Ovary (tissue), 9 donors: Measurements from ENCODE around the gene INCA1. TPM values are rescaled to one million over a fixed set of nuclear protein-coding genes. Genes with fewer than 3 reads are reported as not detected.

ENCODE experiments used
- DNase-seq, 5 donors: peaks; one replicate each; pipeline ENCODE4 v3.0.0-alpha.2; 2019 to 2020
- H3K27ac ChIP-seq, 2 donors: fragments of 200-600 bp; one replicate each; pipeline versions ENCODE4 v1.5.1 to v1.8.0; 2019 to 2022
- H3K27me3 ChIP-seq: fragments of 200-600 bp; one replicate; pipeline ENCODE4 v1.8.0; 2022
- H3K36me3 ChIP-seq: fragments of 200-600 bp; sonication (generic); one replicate; pipeline ENCODE4 v1.5.1; 2019
- H3K4me1 ChIP-seq: one replicate; pipeline ENCODE4 v1.8.1; 2013; ENCODE audit warnings: mild to moderate bottlenecking, moderate library complexity; ENCODE audit not compliant: insufficient read depth
- H3K4me3 ChIP-seq: fragments of 200-600 bp; sonication (generic); one replicate; pipeline ENCODE4 v1.5.1; 2017
- H3K9me3 ChIP-seq, 2 donors: fragments of 200-600 bp in 1 of 2; sonication (generic) in 1 of 2; one replicate each; pipeline versions ENCODE4 v1.5.1 to v1.8.1; 2013 to 2019; ENCODE audit warnings: mild to moderate bottlenecking in 1 of 2, moderate library complexity in 1 of 2
- CTCF ChIP-seq, 3 donors: fragments of 450-650 bp in 2 of 3; fragments of 200-600 bp in 1 of 3; IDR thresholded peaks; one replicate each; pipeline versions ENCODE4 v1.5.1 to v1.8.0; 2016 to 2022; ENCODE audit warnings: antibody characterized with exemption in 3 of 3, mild to moderate bottlenecking in 1 of 3
- EP300 ChIP-seq: sonication (generic); formaldehyde crosslinking; IDR thresholded peaks from one replicate; pipeline ENCODE4 v1.6.1; 2017; ENCODE audit warnings: antibody characterized with exemption
- POLR2A ChIP-seq: fragments of 450-650 bp; IDR thresholded peaks from one replicate; pipeline ENCODE4 v1.6.1; 2017; ENCODE audit warnings: antibody characterized with exemption, mild to moderate bottlenecking, moderate library complexity
- WGBS, 3 donors: extraction: QIAGEN DNeasy Blood & Tissue Kit in 1 of 3; methylation state at CpG; one replicate each; pipeline versions ENCODE4 v1.1.5 to v1.1.7; 2013 to 2017; 5-methylcytosine and 5-hydroxymethylcytosine counted together
- intact Hi-C, 4 donors: fragments of 100-400 bp; cut with DNase I; formaldehyde crosslinking; loops; one replicate each; pipeline versions ENCODE4 v1.11.0 to v1.15.1; 2022 to 2023
- polyA plus RNA-seq, 2 donors: library from polyadenylated mRNA; stranded (reverse); fragments of 200-250 nt in 1 of 2; fragments of 350-450 nt in 1 of 2; fragmentation: Illumina TruSeq in 1 of 2; extraction: RNeasy Lipid Tissue Mini Kit (QIAGEN cat#74804) in 1 of 2; gene quantifications; one replicate each; pipeline ENCODE4 v1.2.3, GENCODE V29; 2013 to 2014
- total RNA-seq, 7 donors: library from RNA; depleted of rRNA in 2 of 7; stranded (reverse); fragments of >200 nt in 2 of 7; fragmentation: NEBNext Ultra II Directional in 3 of 7; extraction: Animal tissue kit (Norgen Biotek cat#: 25700) in 3 of 7; gene quantifications; one replicate each; pipeline versions ENCODE4 v1.1.0 to v1.2.4, GENCODE V29; 2016 to 2023
- donor health status: DM: no; HTN: no; CAD: no; lungs with moderate emphysema.
- donor health status: DM: no; HTN: no; CAD: no.
- donor health status: Bipolar disorder and iron deficiency.
- donor health status: DM: yes; HTN: yes; CAD: no.
- donor health status: DM: no; HTN: no; CAD: no.
- donor health status: DM: yes; HTN: yes; CAD: no.

INCA1 gene
- total and polyA plus RNA-seq, 9 donors, result 0.95 to 5.0 (median 1.9) TPM

- no peak overlapping the region for H3K4me3 ChIP-seq
- DNase-seq, result no peak
- H3K27ac ChIP-seq, result no peak overlapping the region
- no peaks in the 10 kb centered on the region for H3K27me3 ChIP-seq
- no peak for TF ChIP-seq POLR2A
- no peak for TF ChIP-seq CTCF (IDR thresholded peaks at IDR 0.05)
- TF ChIP-seq EP300, result no peak
- H3K36me3 ChIP-seq, result no peaks in the 10 kb centered on the region
- intact Hi-C loops, result no loop called here
- 90 to 94% (median 94%) methylated on average over 18 of the region's 18 CpGs for WGBS, 3 donors
- peaks cover 6% of the 10 kb centered on the region for H3K4me1 ChIP-seq
- H3K9me3 ChIP-seq, result no peaks in the 10 kb centered on the region
Observed at GRCh38 chr17:5003214-5003867, 6.0 kb upstream of the INCA1 start.

- Histone ChIP-seq H3K27ac (no peak overlapping the region), H3K36me3 (no peaks in the 10 kb centered on the region), H3K4me1 (peaks cover 6% of the 10 kb centered on the region), H3K9me3 (no peaks in the 10 kb centered on the region), H3K27me3 (no peaks in the 10 kb centered on the region), H3K4me3 (no peak overlapping the region)
- WGBS, 3 donors, result 87 to 91% (median 87%) methylated on average over 20 of the region's 20 CpGs
- no peak for TF ChIP-seq CTCF (IDR thresholded peaks at IDR 0.05)
- intact Hi-C loops, result no loop called here
- no peak for DNase-seq
Observed at GRCh38 chr17:5002121-5002788, 4.9 kb upstream of the INCA1 start.

- H3K27ac ChIP-seq, result peak overlapping the region; percentile 16
- H3K4me3 ChIP-seq, result no peak overlapping the region
- peak; percentile 73 to 86 (median 78) for DNase-seq
- intact Hi-C loops, result no loop called here
- H3K9me3 ChIP-seq, result no peaks in the 10 kb centered on the region
- no peaks in the 10 kb centered on the region for H3K27me3 ChIP-seq
- WGBS, 3 donors, result 51 to 61% (median 56%) methylated on average over 11 of the region's 11 CpGs
- H3K4me1 ChIP-seq, result peaks cover 11% of the 10 kb centered on the region
- TF ChIP-seq CTCF (IDR thresholded peaks at IDR 0.05) (no peak), EP300 (no peak), POLR2A (no peak)
- H3K36me3 ChIP-seq, result no peaks in the 10 kb centered on the region
Observed at GRCh38 chr17:5000237-5000639, 2.9 kb upstream of the INCA1 start.

GRCh38 chr17:4999430-5000093 is 2.2 kb upstream of the INCA1 start:
- H3K27ac ChIP-seq, result peak overlapping the region; percentile 16
- 53 to 58% (median 57%) methylated on average over 12 of the region's 12 CpGs for WGBS, 3 donors
- intact Hi-C loops, result no loop called here

More at GRCh38 chr17:4999430-5000093, 2.2 kb upstream of the INCA1 start:
- H3K36me3 ChIP-seq, result no peaks in the 10 kb centered on the region
- no peaks in the 10 kb centered on the region for H3K27me3 ChIP-seq
- H3K4me3 ChIP-seq, result peak overlapping the region; percentile 3
- H3K4me1 ChIP-seq, result peaks cover 11% of the 10 kb centered on the region
- no peak for DNase-seq
- TF ChIP-seq POLR2A (no peak), EP300 (no peak), CTCF (IDR thresholded peaks at IDR 0.05) (no peak)
- H3K9me3 ChIP-seq, result no peaks in the 10 kb centered on the region
